ENCODE results near the gene DEXI.
A peak's percentile ranks its signal among the peaks of the same experiment; 100 is the strongest.
"Not testable (repeated sequence)": the region's sequence is repeated elsewhere in the genome, so short reads cannot be mapped to it uniquely, and the experiment has no call there.

DEXI gene

DNA sequence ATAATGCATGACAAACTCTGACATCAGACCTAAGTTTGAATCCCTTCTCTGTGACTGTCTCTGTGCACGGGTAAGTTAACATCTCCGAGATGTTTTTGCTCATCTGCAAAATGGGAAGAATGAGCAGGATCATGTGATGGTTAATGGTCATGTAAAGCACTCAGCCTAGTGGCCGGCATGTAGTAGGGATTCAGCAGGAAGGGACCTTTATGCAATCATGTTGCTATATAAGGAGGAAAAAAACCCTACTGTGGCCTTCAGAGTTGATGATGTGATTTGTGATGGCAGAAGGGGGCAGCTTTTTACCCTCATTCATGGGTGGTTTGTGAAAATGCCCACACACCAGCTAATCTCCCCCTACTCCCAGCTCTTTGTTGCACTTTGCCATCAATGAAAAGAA lies 26.2 kb upstream of the DEXI start:
- no peak for DNase-seq (ENCODE audit: low spot score)

DNA sequence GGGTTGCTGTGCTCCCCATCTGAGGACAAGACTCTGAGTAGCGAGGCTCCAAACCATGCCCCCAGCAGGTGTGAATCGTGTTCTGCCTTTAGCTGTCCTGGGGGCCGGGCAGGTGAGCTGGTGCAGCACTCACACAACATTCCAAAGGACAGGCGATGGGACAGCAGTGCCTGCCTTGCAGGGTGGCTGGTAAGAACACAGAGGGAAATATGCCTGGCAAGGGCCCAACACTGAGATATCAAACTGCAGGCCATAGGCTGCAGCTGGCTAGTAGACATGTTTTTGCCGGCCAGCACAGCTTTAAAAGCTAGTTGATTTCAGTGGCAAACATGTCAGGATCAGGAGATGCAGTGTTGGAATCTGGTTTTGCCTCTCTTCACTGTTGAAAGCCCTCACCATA lies 25.7 kb upstream of the DEXI start:
- no peak for DNase-seq (ENCODE audit: low spot score)

DNA sequence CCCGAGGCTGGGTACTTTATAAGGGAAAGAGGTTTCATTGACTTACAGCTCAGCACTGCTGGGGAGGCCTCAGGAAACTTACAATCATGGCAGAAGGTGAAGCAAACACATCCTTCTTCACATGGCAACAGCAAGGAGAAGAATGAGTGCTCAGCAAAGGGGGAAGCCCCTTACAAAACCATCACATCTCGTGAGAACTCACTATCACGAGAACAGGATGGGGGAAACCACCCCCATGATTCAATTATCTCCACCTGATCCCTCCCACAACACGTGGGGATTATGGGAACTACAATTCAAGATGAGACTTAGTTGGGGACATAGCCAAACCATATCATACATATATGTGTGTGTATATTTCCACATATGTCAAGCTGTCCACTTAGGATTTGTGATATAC lies 24.3 kb upstream of the DEXI start:
- not testable (repeated sequence) for DNase-seq (ENCODE audit: low spot score)

DNA sequence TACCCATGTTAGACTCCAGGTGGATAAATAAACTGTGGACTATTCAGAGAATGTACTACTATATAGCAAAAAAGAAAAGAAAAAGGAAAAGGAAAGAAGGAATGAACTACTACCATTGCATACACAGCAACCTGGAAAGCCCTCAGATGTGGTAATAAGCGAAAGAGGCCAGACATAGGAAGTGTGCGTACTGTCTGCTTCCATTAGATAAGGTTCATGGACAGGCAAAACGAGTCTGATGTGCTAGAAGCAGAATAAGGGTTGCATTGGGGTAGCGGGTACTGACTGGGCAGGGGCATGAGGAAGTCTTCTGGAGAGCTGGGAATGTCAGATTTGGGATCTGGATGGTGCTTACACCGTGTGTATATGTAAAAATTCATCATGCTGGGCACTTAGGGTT lies 23.9 kb upstream of the DEXI start:
- peak; percentile 66 for DNase-seq (ENCODE audit: low spot score)

DNA sequence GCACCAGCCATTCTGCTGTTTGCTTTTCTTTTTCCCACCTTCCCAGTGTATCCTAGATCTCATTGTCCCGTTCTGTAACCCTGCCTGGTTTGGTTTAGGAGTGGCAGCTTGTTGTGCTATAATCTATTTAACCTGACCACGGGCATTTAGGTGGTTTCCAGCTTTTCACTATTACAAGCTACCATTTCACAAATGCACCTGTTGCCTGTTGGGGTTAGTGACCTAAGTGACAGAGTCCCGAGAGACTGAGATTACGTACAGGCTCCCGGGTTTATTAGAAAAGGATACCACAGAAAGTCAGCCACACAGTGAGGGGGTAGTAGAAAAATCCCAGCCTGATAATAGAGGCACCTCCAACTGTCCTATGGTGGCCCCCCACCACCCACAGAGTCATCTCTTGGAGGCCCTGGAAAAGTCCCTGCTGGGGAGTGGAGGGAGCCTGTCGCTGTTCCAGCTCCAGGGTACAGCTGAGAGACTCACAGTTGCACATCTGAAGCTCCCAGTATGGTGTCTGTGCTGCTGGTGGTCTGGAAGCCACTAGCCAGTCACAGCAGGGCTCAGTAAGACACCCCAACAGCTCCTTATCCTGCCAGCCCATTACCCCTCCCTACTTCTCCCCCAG lies 23.3 kb upstream of the DEXI start:
- peak; percentile 46 for DNase-seq (ENCODE audit: low spot score)

DNA sequence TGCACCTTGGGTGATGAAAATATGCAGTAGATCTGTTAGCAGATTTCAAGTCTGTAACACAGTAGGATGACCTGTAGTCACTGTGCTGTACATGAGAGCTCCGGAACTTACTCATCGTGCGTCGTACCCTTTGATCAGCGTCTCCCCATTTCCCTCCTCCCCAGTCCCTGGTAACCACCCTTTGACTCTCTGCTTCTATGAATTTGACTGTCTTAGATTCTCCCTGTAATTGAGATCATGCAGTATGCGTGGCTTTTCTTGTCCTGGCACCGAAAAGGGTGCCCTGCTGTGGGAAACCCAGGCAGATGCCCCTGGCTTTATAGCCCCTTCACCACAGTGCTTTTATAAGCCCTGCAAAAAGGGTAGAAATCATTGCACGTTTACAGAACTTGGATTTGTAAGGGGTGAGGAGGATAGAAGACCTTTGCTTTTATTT lies 22.6 kb upstream of the DEXI start:
- DNase-seq (ENCODE audit: low spot score) = no peak

DNA sequence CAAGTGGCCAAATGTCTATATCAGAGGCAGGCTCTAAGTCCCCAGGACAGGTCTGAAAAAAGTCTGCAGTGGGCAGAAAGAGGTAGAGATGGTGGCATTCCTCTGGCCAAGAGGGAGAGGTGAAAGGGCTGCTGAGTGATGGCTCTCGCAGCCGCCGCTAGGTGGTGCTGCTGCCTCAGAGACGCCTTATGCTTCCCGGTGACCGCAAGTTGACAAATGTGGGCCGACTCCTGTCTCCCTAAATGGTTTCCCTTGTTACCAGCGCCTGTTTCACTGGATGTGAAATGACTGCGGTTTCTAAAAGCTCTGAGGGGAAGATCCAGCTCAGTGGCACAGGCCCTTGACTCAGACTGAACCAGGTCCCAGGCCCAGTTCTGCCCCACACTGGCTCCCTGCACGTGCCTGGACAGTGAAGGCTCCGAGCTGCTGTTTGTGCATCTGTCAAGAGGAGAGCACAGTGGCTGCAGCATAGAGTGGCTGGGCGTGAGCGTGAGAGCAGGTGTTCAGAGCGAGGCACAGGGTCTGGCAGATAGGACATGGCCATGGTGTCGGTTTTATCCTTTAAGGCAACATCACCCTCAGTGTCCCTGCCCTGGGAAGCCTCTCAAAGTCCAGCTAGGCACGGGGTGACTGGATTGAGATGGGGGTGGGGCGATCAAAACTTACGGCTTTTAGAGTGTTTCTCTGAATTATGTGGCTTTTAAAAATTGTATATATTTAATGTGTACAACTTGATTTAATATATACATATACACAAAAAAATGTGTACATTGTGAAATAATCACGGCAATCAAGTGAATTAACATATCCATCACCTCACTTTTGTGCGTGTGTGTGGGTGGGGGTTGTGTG lies 22.0 kb upstream of the DEXI start:
- peak; percentile 86 for DNase-seq (ENCODE audit: low spot score)

DNA sequence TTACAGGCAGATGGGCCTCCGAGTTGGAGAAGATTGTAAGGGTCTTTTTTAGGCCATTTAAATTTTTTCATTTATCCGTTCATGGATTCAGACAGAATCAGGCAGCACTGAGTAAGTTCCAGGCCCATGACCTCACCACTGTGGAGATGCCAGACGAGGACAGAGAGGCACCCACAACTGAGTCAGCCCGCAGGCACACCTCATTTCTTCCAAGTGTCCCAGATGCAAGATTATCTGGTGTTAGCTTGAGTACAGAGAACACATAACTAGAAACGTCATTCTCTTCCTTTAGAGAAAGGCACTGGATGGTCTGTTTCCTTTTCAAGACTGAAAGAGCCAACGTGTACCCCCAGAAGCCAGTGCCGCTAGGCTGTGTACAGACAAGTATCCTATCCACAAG lies 19.0 kb upstream of the DEXI start:
- DNase-seq (ENCODE audit: low spot score) = no peak

DNA sequence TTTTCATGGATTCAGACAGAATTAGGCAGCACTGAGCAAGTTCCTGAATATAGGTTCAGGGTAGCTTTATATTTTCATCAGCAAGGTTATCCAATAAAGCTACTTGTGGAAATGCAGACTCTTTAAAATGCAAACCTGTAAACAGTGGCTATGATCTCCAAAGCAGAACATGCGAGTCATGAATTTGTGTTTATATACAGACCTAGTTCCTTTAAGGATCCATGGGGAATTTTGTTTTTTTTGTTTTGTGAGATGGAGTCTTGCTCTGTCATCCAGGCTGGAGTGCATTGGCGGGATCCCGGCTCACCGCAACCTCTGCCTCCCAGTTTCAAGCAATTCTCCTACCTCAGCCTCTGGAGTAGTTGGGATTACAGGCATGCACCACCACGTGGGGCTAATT lies 16.9 kb upstream of the DEXI start:
- DNase-seq (ENCODE audit: low spot score) = no peak

DNA sequence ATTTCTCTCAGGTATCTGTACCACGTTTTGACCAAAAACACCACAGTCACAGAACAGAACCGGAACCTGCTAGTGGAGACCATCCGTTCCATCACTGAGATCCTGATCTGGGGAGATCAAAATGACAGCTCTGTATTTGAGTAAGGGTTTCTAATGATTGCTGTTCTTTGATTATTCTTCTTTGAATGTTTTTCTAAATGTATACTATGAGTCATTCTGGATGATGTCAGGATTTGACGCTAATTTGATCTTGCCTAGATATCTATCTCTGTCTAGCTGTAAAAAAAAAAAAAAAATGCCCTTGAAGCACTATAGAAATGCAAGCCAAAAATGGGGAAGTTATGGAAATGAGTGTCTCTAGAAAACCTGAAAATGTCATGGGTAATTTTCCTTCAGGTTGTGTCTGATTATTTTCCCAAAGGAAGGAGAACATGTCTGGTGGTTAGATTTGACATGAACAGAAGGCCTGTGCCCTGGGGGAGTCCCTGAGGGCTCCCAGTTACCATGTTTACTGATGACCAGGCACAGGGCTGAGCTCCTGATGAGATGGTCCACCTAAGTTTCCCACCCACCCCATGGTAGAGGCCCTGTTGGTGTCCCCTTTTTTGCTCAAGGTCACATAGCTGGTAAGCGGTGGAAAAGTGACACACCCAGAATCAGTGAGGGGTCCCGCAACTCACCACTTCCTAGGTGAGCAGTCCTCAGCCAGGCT lies 15.7 kb upstream of the DEXI start:
- no peak for DNase-seq (ENCODE audit: low spot score)

DNA sequence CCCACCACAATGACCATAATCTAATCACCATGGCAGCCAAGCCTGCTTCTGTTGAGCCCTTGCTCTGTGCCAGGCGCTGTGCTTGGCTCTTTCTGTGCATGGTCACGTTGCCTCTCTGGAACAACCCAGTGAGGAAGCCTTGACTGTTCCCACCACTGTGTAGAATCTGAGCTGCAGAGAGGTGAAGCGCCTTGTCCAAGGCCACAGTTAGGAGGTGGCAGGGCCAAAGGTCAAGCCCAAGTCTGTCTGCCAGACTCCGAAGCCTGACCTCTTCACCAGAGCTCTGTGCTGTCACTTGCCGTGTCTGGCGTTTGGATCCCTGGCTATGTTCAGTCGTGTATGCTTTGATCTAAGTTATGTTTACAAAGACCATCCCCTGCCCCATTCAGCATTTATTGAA lies 12.6 kb upstream of the DEXI start:
- no peak for DNase-seq (ENCODE audit: low spot score)

DNA sequence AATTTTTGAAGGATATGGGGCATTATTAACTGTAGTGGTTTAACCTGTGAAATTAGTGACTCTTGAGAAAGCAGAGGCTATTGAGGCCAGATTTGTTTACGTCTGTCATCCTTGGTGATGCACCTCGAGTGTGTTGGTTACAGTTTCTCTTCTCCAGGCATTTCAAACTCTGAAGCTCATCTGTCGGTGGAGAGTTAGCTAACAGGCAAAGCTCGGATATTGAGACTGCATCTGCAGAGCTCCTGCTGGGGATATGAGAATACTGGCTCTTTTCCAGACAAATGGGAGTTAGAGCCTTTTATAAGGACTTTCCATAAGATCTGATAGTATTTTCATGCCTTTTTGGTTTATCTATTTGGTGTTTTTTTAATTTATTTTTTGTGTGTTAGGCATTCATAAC lies 8.8 kb upstream of the DEXI start:
- no peak for DNase-seq (ENCODE audit: low spot score)

DNA sequence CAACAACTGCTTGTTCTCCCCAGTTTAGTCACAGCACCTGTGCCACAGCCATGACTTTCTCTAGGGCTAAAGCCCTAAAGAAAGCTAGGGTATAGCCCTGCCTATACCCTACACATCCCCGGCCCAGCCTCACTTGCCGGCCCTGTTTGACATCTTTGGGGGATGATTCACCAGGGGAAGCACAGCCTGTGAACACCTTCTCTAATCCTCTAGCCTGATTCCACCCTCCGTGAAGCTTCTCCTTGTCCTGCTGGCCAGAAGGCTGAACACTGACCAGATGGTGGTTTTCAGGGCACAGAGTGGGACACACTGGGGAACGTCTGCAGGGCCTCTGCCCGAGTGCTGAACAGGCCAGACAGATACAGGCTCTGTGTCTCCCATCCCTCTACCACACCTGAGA lies 8.1 kb upstream of the DEXI start:
- no peak for DNase-seq (ENCODE audit: low spot score)

DNA sequence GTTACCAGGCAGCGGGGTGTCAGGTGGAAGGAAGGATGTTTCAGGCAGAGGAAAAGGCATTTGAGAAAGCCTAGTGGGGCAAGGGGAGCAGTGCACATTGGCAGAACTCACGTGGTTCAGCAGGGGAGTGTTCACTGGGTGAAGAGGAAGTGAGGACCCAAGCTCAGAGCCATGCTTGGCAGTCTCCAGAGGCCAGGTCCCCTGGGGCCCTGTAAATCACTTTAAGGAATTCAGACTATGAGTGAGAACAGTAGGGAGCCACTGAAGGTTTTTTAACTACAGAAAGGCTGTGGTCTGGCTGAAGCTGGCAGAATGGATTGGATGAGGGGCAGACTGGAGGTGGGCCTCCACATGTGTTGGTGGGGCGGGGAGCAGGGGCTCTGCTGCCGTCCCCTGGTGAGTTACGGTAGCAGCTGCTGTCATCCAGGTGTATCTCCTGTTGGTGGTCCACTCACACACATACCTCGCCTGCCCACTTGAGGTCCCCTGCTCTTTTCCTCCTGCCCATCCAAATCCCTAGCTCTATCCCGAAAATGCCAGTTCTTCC lies 7.2 kb upstream of the DEXI start:
- DNase-seq (ENCODE audit: low spot score) = no peak

DNA sequence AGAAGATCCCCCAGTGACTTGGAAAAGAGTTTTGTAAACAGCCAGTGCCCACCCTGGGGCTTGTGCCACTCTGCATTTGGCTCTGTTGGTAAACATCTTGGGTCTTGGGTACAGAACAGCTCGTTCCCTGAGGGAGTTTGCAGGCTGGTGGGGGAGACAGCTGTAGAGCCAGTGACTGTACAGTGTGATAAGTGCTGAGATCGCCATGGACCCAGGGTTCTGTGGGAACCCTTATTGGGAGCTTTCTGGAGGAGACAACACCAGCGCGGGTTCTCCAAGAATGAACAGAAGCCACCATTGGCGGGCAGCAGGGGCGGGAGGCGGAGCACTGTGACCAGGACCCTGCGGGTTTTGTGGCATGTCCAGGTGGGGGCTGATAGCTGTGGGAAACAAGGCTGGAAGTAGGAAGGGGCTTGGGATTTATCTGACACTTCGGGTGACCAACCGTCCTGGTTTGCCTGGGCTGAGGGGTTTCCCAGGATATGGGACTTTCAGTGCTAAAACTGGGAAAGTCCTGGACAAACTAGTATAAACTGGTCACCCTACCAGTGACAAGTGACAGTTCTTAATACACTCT lies 5.0 kb upstream of the DEXI start:
- DNase-seq (ENCODE audit: low spot score) = no peak

DNA sequence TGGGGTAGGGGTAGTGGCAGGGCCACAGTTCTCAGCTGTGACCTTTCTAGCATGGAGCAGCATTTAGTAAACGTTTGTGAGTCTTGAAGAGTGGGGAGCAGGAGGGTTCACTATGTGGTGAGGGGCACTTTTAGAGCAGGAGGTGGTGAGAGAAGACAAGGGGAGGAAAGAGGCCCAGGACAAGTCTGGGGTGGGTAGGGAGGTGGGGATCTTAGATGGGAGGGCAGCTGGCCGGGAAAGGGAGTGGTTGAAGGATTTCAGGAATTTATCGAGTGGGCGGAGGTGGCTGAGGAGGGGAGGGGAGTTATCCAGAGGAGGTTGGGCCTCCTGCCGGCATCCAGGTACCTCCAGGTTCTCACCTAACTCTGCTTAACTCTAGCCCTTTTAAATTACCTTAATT lies 4.0 kb upstream of the DEXI start:
- DNase-seq (ENCODE audit: low spot score) = no peak

DNA sequence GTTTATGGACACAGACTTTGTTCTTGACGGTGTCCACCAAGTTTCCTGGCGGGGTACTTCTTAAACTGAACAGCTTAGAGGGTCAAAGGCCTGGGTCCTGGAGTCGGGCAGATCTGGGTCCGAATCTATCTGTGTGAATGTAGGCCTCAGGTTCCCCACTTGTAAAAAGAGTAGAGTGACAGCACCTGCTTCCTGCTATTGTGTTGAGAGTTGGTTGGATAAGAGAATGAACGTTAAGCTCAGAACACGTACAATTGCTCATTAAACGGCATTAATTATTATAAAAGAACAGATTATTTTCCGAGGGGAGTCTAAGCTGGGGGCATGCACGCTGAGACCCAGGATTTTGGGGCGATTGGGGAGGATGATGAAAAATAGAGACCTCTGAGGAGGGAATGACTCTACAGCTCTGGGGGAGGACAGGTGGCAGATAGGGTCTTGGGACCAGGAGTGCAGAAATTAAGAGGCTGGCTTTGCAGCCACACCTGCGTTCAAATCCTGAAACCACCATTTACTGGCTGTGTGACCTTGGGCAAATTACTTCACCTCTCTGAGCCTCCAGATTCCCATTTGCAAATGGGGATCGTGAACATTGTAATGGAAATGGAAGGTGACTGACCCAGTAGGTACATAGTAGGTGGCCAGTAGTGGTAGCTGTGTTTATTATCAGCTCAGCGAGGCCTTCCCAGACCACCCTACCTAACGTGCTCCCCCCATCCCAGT lies 3.0 kb upstream of the DEXI start:
- no peak for DNase-seq (ENCODE audit: low spot score)

DNA sequence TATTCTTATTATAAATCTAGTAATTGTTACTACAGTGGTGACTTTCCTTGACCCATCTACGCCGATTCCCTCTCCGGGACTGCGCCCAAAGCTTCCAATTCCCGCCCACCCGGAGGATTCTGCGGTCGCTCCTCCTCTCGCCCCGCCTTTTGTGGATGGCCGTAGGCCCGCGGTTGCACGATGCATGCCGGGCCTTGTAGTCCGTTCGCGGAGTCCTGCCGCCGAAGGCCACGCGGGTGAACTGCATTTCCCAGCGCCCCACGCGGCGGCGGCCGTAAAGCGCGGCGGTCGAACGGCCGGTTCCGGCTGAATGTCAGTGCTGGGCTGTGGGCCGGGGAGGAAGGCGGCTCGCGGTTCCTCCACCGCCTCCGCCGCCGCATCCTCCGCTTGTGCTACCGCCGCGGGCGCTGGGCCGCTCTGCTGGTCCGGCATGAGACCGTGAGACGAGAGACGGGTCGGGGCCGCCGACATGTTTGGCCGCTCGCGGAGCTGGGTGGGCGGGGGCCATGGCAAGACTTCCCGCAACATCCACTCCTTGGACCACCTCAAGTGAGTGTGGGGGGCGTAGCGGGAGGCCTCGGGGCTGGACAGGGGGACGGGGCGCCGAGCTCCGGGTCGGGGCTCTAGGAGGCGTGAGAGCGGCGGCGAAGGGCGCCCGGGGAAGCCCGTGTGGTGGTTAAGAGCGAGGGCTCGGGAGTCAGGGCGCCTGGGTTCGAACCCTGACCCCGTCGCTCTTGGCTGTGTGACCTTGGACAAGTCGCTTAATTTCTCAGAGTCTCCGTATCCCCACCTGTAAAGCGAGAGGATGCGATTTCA lies 2.2 kb upstream of the DEXI start, which contains the start of gene CLEC16A:
Gene CLEC16A (plus strand): TSS at position 316 of the 816 bp plus-strand sequence. CDS start 154 bp downstream, at position 470.
- DNase-seq (ENCODE audit: low spot score) = peak; percentile 97

DNA sequence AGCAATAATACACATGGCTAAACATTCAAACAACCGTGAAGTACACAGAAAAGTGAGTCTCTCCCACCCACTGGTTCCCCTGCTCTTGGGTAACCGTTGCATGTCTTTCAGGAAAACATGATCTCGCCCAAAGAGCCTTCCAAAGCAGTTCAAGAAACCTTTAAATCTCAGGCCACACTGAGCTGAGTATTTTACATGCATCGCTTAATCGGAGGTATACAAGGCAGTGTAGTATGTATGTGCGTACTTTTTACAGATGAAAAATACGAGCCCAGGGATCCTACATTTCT lies 741 bp upstream of the DEXI start:
- DNase-seq (ENCODE audit: low spot score) = no peak

DNA sequence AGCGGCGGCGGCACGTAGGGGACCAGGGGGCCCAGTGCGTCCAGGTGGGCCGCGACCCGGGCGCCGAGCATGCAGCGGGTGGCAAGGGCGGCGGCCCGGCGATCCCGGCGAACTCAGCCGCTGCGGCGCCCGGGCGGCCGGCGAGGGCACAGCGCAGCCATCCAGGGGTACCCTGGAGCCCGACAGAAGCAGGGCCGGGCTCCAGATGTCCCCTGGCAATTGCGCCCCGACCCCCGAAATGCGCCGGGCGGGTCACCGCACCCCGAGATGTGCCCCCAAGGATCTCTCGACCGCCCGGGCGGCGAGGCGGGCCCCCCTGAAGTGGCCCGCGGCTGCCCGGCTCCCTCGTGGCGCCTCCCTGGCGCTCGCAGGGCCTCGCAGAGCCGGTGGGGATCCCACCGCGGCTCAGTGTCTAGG lies 325 bp downstream of the DEXI start:
- DNase-seq (ENCODE audit: low spot score) = not testable (repeated sequence)

Measured in hematopoietic multipotent progenitor cell treated with erythropoietin and hydrocortisone succinate and interleukin-3 and kit ligand, for 15 days (in vitro differentiated cells).